ENCODE data around the gene PIGO. TPM values are rescaled to one million over a fixed set of nuclear protein-coding genes. Genes with fewer than 3 reads are reported as not detected.

The PIGO gene
- total and polyA plus RNA-seq, 9 of the 15 experiments (the other 6 are each of a cell fraction or from before 2014, with no cell fraction given), result 5.4 to 13.7 (median 9.7) TPM

DNA sequence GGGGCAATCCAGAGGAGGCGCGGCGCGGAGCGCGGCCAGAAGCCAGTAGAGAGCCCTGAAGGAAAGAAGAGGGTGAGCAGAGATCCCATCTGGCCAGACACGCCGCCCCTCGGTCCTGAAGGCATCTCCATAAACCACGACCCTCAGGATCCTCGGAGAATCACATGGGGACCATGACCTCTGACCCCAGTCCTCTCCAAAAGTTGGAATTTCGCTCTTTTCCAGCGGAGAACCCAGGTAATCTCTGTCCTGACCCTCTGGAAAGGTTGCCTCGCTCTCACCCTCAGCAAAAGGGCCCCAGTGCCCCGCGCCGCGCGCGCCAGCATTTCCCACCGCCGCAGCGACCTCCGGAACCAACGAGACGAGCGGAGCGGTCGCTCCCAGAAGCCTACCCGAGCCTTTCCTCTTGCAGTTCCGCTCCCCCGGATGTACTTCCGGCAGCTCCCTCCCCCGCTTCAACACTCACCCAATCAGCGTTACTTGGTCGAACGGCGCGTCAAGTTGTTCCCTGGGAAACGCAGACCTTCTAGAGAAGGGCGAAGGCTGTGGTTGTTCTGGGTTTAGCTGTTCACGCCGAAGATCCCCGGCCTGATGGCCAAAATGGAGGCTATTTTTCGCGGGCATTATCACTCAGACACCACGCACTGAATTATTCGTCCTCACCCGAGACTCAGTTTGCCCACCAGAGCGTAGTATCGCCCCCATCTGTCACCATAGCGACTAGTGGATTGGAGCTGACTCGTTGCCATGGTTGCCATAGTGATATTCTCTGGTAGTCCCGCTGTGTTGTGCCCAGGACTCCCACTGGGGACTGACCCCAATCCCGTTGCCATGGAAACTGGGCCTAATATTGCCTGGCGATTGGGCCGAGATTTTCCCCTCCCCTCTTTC is 6.6 kb upstream of the PIGO start, which contains the start of gene STOML2 (continued):
- TF ChIP-seq, protein P1, sequence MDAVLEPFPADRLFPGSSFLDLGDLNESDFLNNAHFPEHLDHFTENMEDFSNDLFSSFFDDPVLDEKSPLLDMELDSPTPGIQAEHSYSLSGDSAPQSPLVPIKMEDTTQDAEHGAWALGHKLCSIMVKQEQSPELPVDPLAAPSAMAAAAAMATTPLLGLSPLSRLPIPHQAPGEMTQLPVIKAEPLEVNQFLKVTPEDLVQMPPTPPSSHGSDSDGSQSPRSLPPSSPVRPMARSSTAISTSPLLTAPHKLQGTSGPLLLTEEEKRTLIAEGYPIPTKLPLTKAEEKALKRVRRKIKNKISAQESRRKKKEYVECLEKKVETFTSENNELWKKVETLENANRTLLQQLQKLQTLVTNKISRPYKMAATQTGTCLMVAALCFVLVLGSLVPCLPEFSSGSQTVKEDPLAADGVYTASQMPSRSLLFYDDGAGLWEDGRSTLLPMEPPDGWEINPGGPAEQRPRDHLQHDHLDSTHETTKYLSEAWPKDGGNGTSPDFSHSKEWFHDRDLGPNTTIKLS (IDR thresholded peaks at IDR 0.05; ENCODE audit: borderline replicate concordance, low read depth), result peak; percentile 65
- TF ChIP-seq, protein P2, sequence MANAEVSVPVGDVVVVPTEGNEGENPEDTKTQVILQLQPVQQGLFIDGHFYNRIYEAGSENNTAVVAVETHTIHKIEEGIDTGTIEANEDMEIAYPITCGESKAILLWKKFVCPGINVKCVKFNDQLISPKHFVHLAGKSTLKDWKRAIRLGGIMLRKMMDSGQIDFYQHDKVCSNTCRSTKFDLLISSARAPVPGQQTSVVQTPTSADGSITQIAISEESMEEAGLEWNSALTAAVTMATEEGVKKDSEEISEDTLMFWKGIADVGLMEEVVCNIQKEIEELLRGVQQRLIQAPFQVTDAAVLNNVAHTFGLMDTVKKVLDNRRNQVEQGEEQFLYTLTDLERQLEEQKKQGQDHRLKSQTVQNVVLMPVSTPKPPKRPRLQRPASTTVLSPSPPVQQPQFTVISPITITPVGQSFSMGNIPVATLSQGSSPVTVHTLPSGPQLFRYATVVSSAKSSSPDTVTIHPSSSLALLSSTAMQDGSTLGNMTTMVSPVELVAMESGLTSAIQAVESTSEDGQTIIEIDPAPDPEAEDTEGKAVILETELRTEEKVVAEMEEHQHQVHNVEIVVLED (CRISPR knock-in tag; IDR thresholded peaks at IDR 0.05), result peak; percentile 25; the same call in 1 of the 2 replicates
- TF ChIP-seq RFX1 (IDR thresholded peaks at IDR 0.05) (peak; percentile 99), ELK3 (CRISPR knock-in tag; IDR thresholded peaks at IDR 0.05) (no peak), ZKSCAN1 (IDR thresholded peaks at IDR 0.05; ENCODE audit: low read depth, low read length) (peak; percentile 49; the same call in 1 of the 2 replicates), L3MBTL2 (IDR thresholded peaks at IDR 0.05) (peak; percentile 48), POLR2B (IDR thresholded peaks at IDR 0.05; ENCODE audit: low read depth, partially characterized antibody) (peak; percentile 52), PML (IDR thresholded peaks at IDR 0.05; ENCODE audit: low read length) (peak; percentile 26; the same call in 1 of the 2 replicates), SP2 (IDR thresholded peaks at IDR 0.05; ENCODE audit: extremely low read depth, low read depth, low read length, poor library complexity, severe bottlenecking) (peak; percentile 69), SRF (CRISPR knock-in tag; IDR thresholded peaks at IDR 0.05) (0 out of 4 replicates have a peak, but pooled peaks of 1 of the 2 experiments have one; percentile 29), STAT5A (IDR thresholded peaks at IDR 0.05; ENCODE audit: borderline replicate concordance, low read length) (no peak), KDM5B (IDR thresholded peaks at IDR 0.05; ENCODE audit: insufficient replicate concordance, low read depth, low read length) (peak; percentile 81), RUNX1 (IDR thresholded peaks at IDR 0.05; ENCODE audit: low read depth) (no peak), CSDE1 (IDR thresholded peaks at IDR 0.05) (peak in 1 of 2 experiments; percentile 94; a peak in 2 of 4 replicates), MBD2 (IDR thresholded peaks at IDR 0.05; ENCODE audit: borderline replicate concordance, low read depth) (peak; percentile 28; the same call in 1 of the 2 replicates), TAF1 (IDR thresholded peaks at IDR 0.05; ENCODE audit: control insufficient read depth, extremely low read depth, insufficient read depth, low read length, severe bottlenecking) (peak; percentile 80)
- TF ChIP-seq, protein P3, sequence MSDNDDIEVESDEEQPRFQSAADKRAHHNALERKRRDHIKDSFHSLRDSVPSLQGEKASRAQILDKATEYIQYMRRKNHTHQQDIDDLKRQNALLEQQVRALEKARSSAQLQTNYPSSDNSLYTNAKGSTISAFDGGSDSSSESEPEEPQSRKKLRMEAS (CRISPR knock-in tag; IDR thresholded peaks at IDR 0.05), result peak; percentile 51; the same call in 1 of the 2 replicates
- TF ChIP-seq, protein P4, sequence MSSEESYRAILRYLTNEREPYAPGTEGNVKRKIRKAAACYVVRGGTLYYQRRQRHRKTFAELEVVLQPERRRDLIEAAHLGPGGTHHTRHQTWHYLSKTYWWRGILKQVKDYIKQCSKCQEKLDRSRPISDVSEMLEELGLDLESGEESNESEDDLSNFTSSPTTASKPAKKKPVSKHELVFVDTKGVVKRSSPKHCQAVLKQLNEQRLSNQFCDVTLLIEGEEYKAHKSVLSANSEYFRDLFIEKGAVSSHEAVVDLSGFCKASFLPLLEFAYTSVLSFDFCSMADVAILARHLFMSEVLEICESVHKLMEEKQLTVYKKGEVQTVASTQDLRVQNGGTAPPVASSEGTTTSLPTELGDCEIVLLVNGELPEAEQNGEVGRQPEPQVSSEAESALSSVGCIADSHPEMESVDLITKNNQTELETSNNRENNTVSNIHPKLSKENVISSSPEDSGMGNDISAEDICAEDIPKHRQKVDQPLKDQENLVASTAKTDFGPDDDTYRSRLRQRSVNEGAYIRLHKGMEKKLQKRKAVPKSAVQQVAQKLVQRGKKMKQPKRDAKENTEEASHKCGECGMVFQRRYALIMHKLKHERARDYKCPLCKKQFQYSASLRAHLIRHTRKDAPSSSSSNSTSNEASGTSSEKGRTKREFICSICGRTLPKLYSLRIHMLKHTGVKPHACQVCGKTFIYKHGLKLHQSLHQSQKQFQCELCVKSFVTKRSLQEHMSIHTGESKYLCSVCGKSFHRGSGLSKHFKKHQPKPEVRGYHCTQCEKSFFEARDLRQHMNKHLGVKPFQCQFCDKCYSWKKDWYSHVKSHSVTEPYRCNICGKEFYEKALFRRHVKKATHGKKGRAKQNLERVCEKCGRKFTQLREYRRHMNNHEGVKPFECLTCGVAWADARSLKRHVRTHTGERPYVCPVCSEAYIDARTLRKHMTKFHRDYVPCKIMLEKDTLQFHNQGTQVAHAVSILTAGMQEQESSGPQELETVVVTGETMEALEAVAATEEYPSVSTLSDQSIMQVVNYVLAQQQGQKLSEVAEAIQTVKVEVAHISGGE (CRISPR knock-in tag; IDR thresholded peaks at IDR 0.05), result peak; percentile 93 to 99 (median 98)

Data from K562 (cell line).